ENCODE data around the gene UGT2B10. TPM values are rescaled to one million over a fixed set of nuclear protein-coding genes. Genes with fewer than 3 reads are reported as not detected.

UGT2B10 gene
- total RNA-seq, 1 experiment from 2014 or later: not detected

GRCh38 chr4:68872643-68873502 lies 57.1 kb downstream of the UGT2B10 start:
- no peaks in the 10 kb centered on the region for H3K27me3 ChIP-seq (ENCODE audit: insufficient read depth, low read length)
- no peak overlapping the region for H3K4me3 Mint-ChIP-seq
- no peak overlapping the region for H4K91ac ChIP-seq (ENCODE audit: insufficient read length, low read depth, low read length)
- no peak overlapping the region for H2AK5ac ChIP-seq (ENCODE audit: insufficient read length, low read length)
- H3K4me1 ChIP-seq (ENCODE audit: insufficient read depth, low read length): no peaks in the 10 kb centered on the region
- no peak overlapping the region for H2BK5ac ChIP-seq (ENCODE audit: insufficient read length, low read length)
- DNase-seq: no peak
- H2BK15ac ChIP-seq (ENCODE audit: low read depth, low read length): no peak overlapping the region
- no peak overlapping the region for H3K27ac Mint-ChIP-seq
- H3K27me3 Mint-ChIP-seq (ENCODE audit: low read depth): no peaks in the 10 kb centered on the region
- no peak overlapping the region for H3K18ac ChIP-seq (ENCODE audit: insufficient read length, low read depth, low read length)
- no peaks in the 10 kb centered on the region for H3K79me2 ChIP-seq (ENCODE audit: insufficient read depth, low read length)
- H3K14ac ChIP-seq (ENCODE audit: insufficient read depth, low read length): no peak overlapping the region
- H2BK12ac ChIP-seq (ENCODE audit: insufficient read length, low read depth, low read length): no peak overlapping the region
- peaks cover 0 to 5% (median 0%) of the 10 kb centered on the region in 3 experiments; a peak in 4 of 7 replicates for H3K36me3 Mint-ChIP-seq (ENCODE audit: insufficient read depth in 1 of 3, low read depth in 3 of 3)
- H3K4me2 ChIP-seq (ENCODE audit: insufficient read depth, insufficient read length, low read length): no peak overlapping the region
- H3K56ac ChIP-seq (ENCODE audit: insufficient read length, low read depth, low read length): no peak overlapping the region
- no peak overlapping the region for H4K5ac ChIP-seq (ENCODE audit: insufficient read length, low read depth, low read length)
- no peak overlapping the region for H3T11ph ChIP-seq (ENCODE audit: low read length)
- no peak for TF ChIP-seq CTCF (conservative IDR thresholded peaks at IDR 0.05)
- no peaks in the 10 kb centered on the region for H4K20me1 ChIP-seq (ENCODE audit: control insufficient read depth, insufficient read depth, insufficient read length)
- no peak overlapping the region for H2AFZ ChIP-seq (ENCODE audit: low read length)
- no peak overlapping the region for H3K4ac ChIP-seq (ENCODE audit: low read depth, low read length)
- no peak overlapping the region for H3K9ac ChIP-seq (ENCODE audit: extremely low read depth, insufficient read length, low read length)
- H3K79me1 ChIP-seq (ENCODE audit: insufficient read depth, low read depth, low read length, poor library complexity, severe bottlenecking): no peaks in the 10 kb centered on the region
- H3K9me3 ChIP-seq (ENCODE audit: control insufficient read depth, low read depth, low read length): no peaks in the 10 kb centered on the region
- H3K4me1 Mint-ChIP-seq: peaks cover 0 to 11% of the 10 kb centered on the region in 2 experiments; a peak in 2 of 4 replicates
- H3K9me3 Mint-ChIP-seq: peaks cover 3 to 4% of the 10 kb centered on the region in 2 experiments; a peak in 3 of 5 replicates
- no peak overlapping the region for H4K8ac ChIP-seq (replicated peaks; ENCODE audit: insufficient read length, low read depth, low read length)
- H3K27ac ChIP-seq (ENCODE audit: insufficient read length, low read depth, low read length): no peak overlapping the region
- H3K23ac ChIP-seq (ENCODE audit: insufficient read length, low read depth, low read length): no peak overlapping the region
- H2BK20ac ChIP-seq (ENCODE audit: low read depth, low read length, poor library complexity, severe bottlenecking): no peak overlapping the region
- no peaks in the 10 kb centered on the region for H3K23me2 ChIP-seq (ENCODE audit: insufficient read length, low read depth, low read length, poor library complexity, severe bottlenecking)
- WGBS (ENCODE audit: extremely low coverage, insufficient read length, low lambda C conversion rate): no CpG with 5 or more reads among the region's 3 CpGs
- no peak overlapping the region for H2BK120ac ChIP-seq (ENCODE audit: low read depth, low read length, poor library complexity, severe bottlenecking)

Data from H9 (cell line).